HepG2 (cell line): ENCODE results near the gene TMEM87B. TPM values are rescaled to one million over a fixed set of nuclear protein-coding genes. Genes with fewer than 3 reads are reported as not detected.

Source experiments
- ATAC-seq: fragments of 200-7000 bp; cut with Tn5 transposase; 3 replicates; pipeline ENCODE4 v1.9.1; 2020; ENCODE audit warnings: mild to moderate bottlenecking, moderate library complexity
- BruUV-seq: library from RNA; stranded (reverse); fragments of 400-500 nt; replicated peaks from 2 replicates; lab custom pipeline; 2021; lab: Mats Ljungman, UMichigan
- CTCF ChIA-PET: fragments of 300-600 bp; formaldehyde crosslinking; extraction: SDS; loops from one replicate; lab custom pipeline; 2021; ENCODE audit warnings: low total read pairs, inconsistent platforms, low intra/inter-chr PET ratio; lab: Yijun Ruan, JAX
- POLR2A ChIA-PET: fragments of 350-600 bp; sonication (Branson Sonifier 250); formaldehyde crosslinking; loops from one replicate; lab custom pipeline; 2020; ENCODE audit warnings: antibody characterized with exemption, inconsistent platforms; lab: Yijun Ruan, JAX
- DNase-seq: peaks from one replicate; pipeline ENCODE4 v3.0.0-alpha.2; 2015; ENCODE audit warnings: low spot score
- FAIRE-seq: peaks from 3 replicates; lab custom pipeline; 2011; peaks lifted over from hg19 to GRCh38; lab: Jason Lieb, UNC
- H2AFZ ChIP-seq: one replicate; pipeline ENCODE4 v1.6.1; 2011; ENCODE audit warnings: low read length, inconsistent platforms
- H3K27ac ChIP-seq: fragments of 300-600 bp; 3 replicates; pipeline ENCODE4 v1.8.0; 2011; ENCODE audit warnings: mixed run types, mild to moderate bottlenecking, mixed read lengths, low read length, inconsistent platforms; ENCODE audit not compliant: insufficient read depth; ENCODE audit errors: extremely low read length
- H3K27me3 ChIP-seq, 2 experiments: fragments of 200-600 bp in 1 of 2; 2 replicates in 1 of 2; 3 replicates in 1 of 2; pipeline versions ENCODE4 v1.6.0 to v1.8.0; 2011; ENCODE audit warnings: low read length in 2 of 2, mild to moderate bottlenecking in 2 of 2, moderate library complexity in 2 of 2, inconsistent platforms in 1 of 2; ENCODE audit not compliant: insufficient read depth in 2 of 2, control insufficient read depth in 1 of 2
- H3K36me3 ChIP-seq, 2 experiments: fragments of 200-600 bp in 1 of 2; replicated peaks in 1 of 2; 2 replicates in 1 of 2; 3 replicates in 1 of 2; pipeline versions ENCODE4 v1.5.1 to v1.8.0; 2011; ENCODE audit warnings: low read length in 2 of 2, inconsistent platforms in 1 of 2; ENCODE audit not compliant: insufficient read depth in 2 of 2, control insufficient read depth in 1 of 2
- H3K4me1 ChIP-seq: 2 replicates; pipeline ENCODE4 v1.5.1; 2012; ENCODE audit warnings: low read length, inconsistent platforms; ENCODE audit not compliant: insufficient read depth
- H3K4me2 ChIP-seq: 2 replicates; pipeline ENCODE4 v1.6.0; 2011; ENCODE audit warnings: low read depth, low read length, inconsistent platforms
- H3K4me3 ChIP-seq, 3 experiments: fragments of 200-600 bp in 1 of 3; sonication (generic), shearing (Covaris generic) in 1 of 3; replicated peaks in 1 of 3; 2 replicates each; pipeline ENCODE4 v1.5.1; 2011 to 2016; ENCODE audit warnings: low read length in 3 of 3, inconsistent platforms in 2 of 3, low read depth in 2 of 3, mild to moderate bottlenecking in 2 of 3, control low read depth in 1 of 3, mixed read lengths in 1 of 3; ENCODE audit not compliant: insufficient read depth in 1 of 3
- H3K79me2 ChIP-seq: one replicate; pipeline ENCODE4 v1.6.1; 2011; ENCODE audit warnings: low read length, inconsistent platforms; ENCODE audit not compliant: insufficient read depth
- H3K9ac ChIP-seq: 2 replicates; pipeline ENCODE4 v1.6.0; 2011; ENCODE audit warnings: mild to moderate bottlenecking, low read depth, low read length, inconsistent platforms; ENCODE audit not compliant: insufficient read depth
- H3K9me3 ChIP-seq: 2 replicates; pipeline ENCODE4 v1.5.1; 2012; ENCODE audit warnings: mild to moderate bottlenecking, low read length
- H4K20me1 ChIP-seq: 2 replicates; pipeline ENCODE4 v1.6.0; 2011; ENCODE audit warnings: inconsistent platforms, mild to moderate bottlenecking, low read length, moderate library complexity; ENCODE audit not compliant: insufficient read depth
- DNMT3B ChIP-seq: conservative IDR thresholded peaks from 2 replicates; pipeline ENCODE4 v1.6.1; 2016; ENCODE audit warnings: missing biosample characterization, control low read depth
- ELF3 ChIP-seq: IDR thresholded peaks from 2 replicates; pipeline ENCODE4 v1.6.1; 2016; ENCODE audit warnings: missing genetic modification reagents, missing compliant biosample characterization
- ETV6 ChIP-seq: sonication (generic); formaldehyde crosslinking; conservative IDR thresholded peaks from 2 replicates; pipeline ENCODE4 v1.4.0; 2020; ENCODE audit warnings: missing genetic modification reagents
- FOXA1 ChIP-seq, 2 experiments: fragments of 450-650 bp in 1 of 2; sonication (generic) in 1 of 2; formaldehyde crosslinking in 1 of 2; IDR thresholded peaks; 2 replicates each; pipeline versions ENCODE4 v1.4.0 to v1.6.1; 2016 to 2020; ENCODE audit warnings: missing genetic modification reagents in 1 of 2
- RFXAP ChIP-seq: sonication (generic); formaldehyde crosslinking; IDR thresholded peaks from 2 replicates; pipeline ENCODE4 v1.4.0; 2020; ENCODE audit warnings: missing genetic modification reagents, borderline replicate concordance
- SP1 ChIP-seq, 2 experiments: fragments of 450-650 bp in 1 of 2; sonication (generic) in 1 of 2; formaldehyde crosslinking in 1 of 2; IDR thresholded peaks; 2 replicates each; pipeline versions ENCODE4 v1.4.0 to v1.6.1; 2016 to 2020; ENCODE audit warnings: missing genetic modification reagents in 1 of 2
- ZBTB39 ChIP-seq: sonication (generic); formaldehyde crosslinking; IDR thresholded peaks from 2 replicates; pipeline ENCODE4 v1.5.0; 2020; ENCODE audit warnings: missing genetic modification reagents
- ZIK1 ChIP-seq: sonication (generic); formaldehyde crosslinking; IDR thresholded peaks from 2 replicates; pipeline ENCODE4 v1.5.0; 2020; ENCODE audit warnings: mild to moderate bottlenecking, low read depth, missing genetic modification reagents, borderline replicate concordance
- ZNF530 ChIP-seq: sonication (generic); formaldehyde crosslinking; IDR thresholded peaks from 2 replicates; pipeline ENCODE4 v1.5.0; 2020; ENCODE audit warnings: low read depth, mild to moderate bottlenecking, missing genetic modification reagents
- WGBS: methylation state at CpG from one replicate; pipeline ENCODE4 v1.1.6; 2017; ENCODE audit warnings: low lambda C conversion rate; 5-methylcytosine and 5-hydroxymethylcytosine counted together
- in situ Hi-C: cut with HindIII; loops from 2 replicates; pipeline ENCODE4 v1.10.0; 2017; ENCODE audit warnings: low pct_unique_long_range_greater_than_20kb; ENCODE audit not compliant: extremely low pct_ligation_motif_present
- intact Hi-C: fragments of 100-400 bp; cut with micrococcal nuclease; formaldehyde crosslinking; loops from one replicate; pipeline ENCODE4 v1.10.0; 2022; ENCODE audit not compliant: unreplicated experiment
- polyA plus RNA-seq, 8 experiments: library from polyadenylated mRNA; depleted of rRNA in 3 of 8; stranded (reverse) in 7 of 8; unstranded in 1 of 8; fragments of >200 nt; fragmentation: Illumina TruSeq in 4 of 8; extraction: Trizol in 4 of 8; gene quantifications; 2 replicates each; pipeline versions ENCODE4 v1.2.1 to v1.2.3, GENCODE V29; 2011 to 2016; ENCODE audit warnings: low read depth in 4 of 8, missing spikeins in 1 of 8, mixed read lengths in 1 of 8; ENCODE audit not compliant: insufficient read depth in 1 of 8
- total RNA-seq, 5 experiments: library from RNA; depleted of rRNA; stranded (reverse); fragments of >200 nt; fragmentation: Illumina TruSeq; extraction: Trizol; gene quantifications; 2 replicates each; pipeline ENCODE4 v1.2.3, GENCODE V29; 2016; ENCODE audit warnings: low read depth in 1 of 5
- TF ChIP-seq, protein P1 (sequence below), 2 experiments: sonication (generic) in 1 of 2; formaldehyde crosslinking in 1 of 2; IDR thresholded peaks; 2 replicates each; pipeline versions ENCODE4 v1.4.0 to v1.6.1; 2016 to 2020; ENCODE audit warnings: borderline replicate concordance in 1 of 2, low read depth in 1 of 2, mild to moderate bottlenecking in 1 of 2, missing genetic modification reagents in 1 of 2

The TMEM87B gene
- total and polyA plus RNA-seq, 2 of the 13 experiments (the other 11 are each of a cell fraction or from before 2014, with no cell fraction given) = 15.1 to 16.2 TPM

GRCh38 chr2:112007493-112007892 is 47.6 kb upstream of the TMEM87B start:
- in situ Hi-C loops = no loop called here
- BruUV-seq = no TSS peak

More at GRCh38 chr2:112007493-112007892, 47.6 kb upstream of the TMEM87B start:
- WGBS = 96% methylated on average over 2 of the region's 2 CpGs
- Histone ChIP-seq H3K79me2 (no peaks in the 10 kb centered on the region), H3K27me3 (no peaks in the 10 kb centered on the region), H2AFZ (no peak overlapping the region), H3K36me3 (peaks cover 30 to 75% of the 10 kb centered on the region in 2 experiments), H3K9me3 (no peaks in the 10 kb centered on the region), H3K4me1 (no peaks in the 10 kb centered on the region), H3K4me2 (no peak overlapping the region), H3K27ac (no peak overlapping the region), H4K20me1 (no peaks in the 10 kb centered on the region), H3K9ac (no peak overlapping the region), H3K4me3 (no peak overlapping the region)
- no peak for DNase-seq
- no peak for FAIRE-seq
- ATAC-seq = no peak
- CTCF ChIA-PET = no interaction called here
- TF ChIP-seq RFXAP (CRISPR knock-in tag) (no peak), ZBTB39 (no peak), ZIK1 (no peak), SP1 (IDR thresholded peaks at IDR 0.05) (no peak), SP1 (CRISPR knock-in tag; IDR thresholded peaks at IDR 0.05) (no peak), DNMT3B (CRISPR knock-in tag) (no peak), ETV6 (CRISPR knock-in tag) (no peak), ZNF530 (CRISPR knock-in tag) (no peak), ELF3 (CRISPR knock-in tag) (no peak), FOXA1 (IDR thresholded peaks at IDR 0.05) (no peak), FOXA1 (CRISPR knock-in tag; IDR thresholded peaks at IDR 0.05) (no peak)
- TF ChIP-seq, protein P1, sequence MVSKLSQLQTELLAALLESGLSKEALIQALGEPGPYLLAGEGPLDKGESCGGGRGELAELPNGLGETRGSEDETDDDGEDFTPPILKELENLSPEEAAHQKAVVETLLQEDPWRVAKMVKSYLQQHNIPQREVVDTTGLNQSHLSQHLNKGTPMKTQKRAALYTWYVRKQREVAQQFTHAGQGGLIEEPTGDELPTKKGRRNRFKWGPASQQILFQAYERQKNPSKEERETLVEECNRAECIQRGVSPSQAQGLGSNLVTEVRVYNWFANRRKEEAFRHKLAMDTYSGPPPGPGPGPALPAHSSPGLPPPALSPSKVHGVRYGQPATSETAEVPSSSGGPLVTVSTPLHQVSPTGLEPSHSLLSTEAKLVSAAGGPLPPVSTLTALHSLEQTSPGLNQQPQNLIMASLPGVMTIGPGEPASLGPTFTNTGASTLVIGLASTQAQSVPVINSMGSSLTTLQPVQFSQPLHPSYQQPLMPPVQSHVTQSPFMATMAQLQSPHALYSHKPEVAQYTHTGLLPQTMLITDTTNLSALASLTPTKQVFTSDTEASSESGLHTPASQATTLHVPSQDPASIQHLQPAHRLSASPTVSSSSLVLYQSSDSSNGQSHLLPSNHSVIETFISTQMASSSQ (IDR thresholded peaks at IDR 0.05; ENCODE audit: low read depth) = no peak
- TF ChIP-seq, protein P1 (CRISPR knock-in tag; IDR thresholded peaks at IDR 0.05; ENCODE audit: borderline replicate concordance) = no peak
- intact Hi-C loops = no loop called here
- POLR2A ChIA-PET = no interaction called here
